GM20000 (cell line): ENCODE results near the gene PRKN.

Experiments
- DNase-seq: peaks from one replicate; pipeline ENCODE4 v3.0.0; 2012; ENCODE audit warnings: low spot score
- TF ChIP-seq, protein P1 (sequence below): IDR thresholded peaks from 2 replicates; pipeline ENCODE4 v1.5.1; 2012; ENCODE audit warnings: mild to moderate bottlenecking, control low read depth; ENCODE audit errors: extremely low read depth, missing control alignments

Gene PRKN

DNA sequence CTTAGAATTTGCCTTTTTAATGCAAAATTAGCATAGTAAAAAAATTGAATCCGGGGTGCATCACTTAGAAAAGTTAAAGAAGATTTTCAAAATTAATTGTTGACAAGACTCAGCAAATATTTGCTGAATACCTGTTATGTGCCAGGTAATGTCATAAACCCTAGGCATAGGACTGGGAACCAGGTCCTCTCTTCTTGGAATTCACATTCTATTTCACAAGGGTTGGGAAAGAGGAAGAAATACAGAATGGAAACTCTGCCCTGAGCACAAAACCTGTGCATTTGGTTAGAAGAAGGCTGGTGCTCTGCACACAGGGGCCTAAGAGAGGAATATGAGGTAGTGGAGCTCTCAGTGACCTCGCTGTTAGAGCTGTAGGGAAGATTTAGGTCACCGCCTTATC is 879.9 kb downstream of the PRKN start:
- TF ChIP-seq, protein P1, sequence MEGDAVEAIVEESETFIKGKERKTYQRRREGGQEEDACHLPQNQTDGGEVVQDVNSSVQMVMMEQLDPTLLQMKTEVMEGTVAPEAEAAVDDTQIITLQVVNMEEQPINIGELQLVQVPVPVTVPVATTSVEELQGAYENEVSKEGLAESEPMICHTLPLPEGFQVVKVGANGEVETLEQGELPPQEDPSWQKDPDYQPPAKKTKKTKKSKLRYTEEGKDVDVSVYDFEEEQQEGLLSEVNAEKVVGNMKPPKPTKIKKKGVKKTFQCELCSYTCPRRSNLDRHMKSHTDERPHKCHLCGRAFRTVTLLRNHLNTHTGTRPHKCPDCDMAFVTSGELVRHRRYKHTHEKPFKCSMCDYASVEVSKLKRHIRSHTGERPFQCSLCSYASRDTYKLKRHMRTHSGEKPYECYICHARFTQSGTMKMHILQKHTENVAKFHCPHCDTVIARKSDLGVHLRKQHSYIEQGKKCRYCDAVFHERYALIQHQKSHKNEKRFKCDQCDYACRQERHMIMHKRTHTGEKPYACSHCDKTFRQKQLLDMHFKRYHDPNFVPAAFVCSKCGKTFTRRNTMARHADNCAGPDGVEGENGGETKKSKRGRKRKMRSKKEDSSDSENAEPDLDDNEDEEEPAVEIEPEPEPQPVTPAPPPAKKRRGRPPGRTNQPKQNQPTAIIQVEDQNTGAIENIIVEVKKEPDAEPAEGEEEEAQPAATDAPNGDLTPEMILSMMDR = no peak
- no peak for DNase-seq

DNA sequence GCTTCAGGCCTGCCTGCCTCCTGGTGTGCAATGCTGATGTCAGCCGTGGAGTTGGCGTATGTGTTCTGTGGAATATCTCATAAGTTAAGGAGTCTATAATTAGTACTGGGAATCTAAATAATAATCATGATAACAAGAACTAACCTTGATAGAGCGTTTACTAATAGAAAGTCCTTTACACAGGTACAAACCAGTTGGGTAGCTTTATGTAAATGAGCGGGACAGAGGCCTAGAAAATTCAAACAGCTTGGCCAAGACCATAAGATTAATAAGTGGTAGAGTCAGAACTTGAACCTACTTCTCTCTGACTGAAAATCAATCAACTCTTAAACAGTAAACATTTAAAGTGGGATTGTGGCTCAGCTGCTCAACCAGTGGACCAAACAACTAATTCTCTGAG is 882.8 kb downstream of the PRKN start:
- TF ChIP-seq, protein P1 = no peak
- no peak for DNase-seq

DNA sequence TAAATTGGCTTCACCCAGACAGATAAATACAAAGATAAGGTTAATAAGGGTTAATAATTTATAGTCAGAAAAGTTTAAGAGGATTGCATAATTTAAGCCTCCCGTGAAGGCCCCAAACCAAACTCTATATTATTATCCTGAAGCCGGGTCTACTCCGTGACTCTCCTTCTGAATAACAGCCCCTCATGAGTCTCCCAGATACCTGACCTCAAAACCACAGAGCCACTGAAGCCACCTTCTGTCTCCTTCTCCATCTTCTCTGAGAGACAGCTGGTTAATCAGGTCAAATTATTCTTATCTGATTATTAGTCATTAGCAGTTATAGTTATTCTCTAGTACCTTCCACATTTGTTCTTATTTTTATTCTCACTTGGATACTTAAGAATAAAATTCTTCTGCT is 884.5 kb downstream of the PRKN start:
- no peak for DNase-seq
- TF ChIP-seq, protein P1 = no peak

DNA sequence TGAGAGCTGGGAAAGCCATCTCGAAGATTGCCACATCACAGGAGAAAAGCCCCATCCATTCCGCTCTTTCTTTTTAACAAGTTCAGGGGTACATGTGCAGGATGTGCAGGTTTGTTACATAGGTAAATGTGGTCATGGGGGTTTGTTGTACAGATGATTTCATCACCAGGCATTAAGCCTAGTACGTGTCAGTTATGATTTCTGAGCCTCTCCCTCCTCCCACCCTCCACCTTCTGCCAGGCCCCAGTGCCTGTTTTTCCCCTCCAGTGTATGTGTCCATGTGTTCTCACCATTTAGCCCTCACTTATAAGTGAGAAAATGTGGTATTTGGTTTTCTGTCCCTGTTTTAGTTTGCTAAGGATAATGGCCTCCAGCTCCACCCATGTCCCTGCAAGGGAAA is 887.2 kb downstream of the PRKN start:
- no peak for DNase-seq
- TF ChIP-seq, protein P1 = no peak

DNA sequence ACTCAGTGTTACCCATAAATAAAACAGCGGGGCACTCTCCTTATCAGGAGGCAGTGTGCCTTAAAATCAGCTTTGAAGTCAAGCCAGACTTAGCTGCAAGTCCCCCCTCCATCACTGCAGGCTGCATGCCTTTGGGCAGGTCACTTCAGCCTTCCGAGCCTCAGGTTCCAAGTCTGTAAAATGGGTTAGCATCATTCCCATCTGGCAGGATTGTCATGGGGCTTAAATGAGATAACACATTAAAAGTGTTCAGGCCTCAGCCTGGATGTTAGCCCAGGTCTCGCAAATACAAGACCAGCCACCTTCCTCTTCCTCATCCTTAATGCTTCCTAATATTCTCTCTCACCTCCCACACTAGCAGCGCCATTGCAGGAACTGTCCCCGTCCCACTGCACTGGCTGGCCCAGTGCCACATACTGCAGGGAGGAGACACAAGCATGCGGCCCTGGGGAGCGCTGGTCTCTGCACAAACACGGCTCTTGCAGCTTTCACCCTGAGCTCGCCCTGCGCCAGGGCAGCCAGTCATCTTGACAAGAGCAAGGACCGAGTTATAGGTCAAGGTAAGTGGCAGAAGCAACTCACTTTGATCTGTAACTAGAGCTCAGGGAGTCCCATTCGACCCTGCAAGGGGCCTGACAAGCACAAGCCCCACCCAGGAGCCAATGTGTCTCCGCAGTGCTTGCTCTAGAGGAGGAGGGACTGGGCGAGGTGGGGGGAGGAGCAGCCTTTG is 889.1 kb downstream of the PRKN start:
- DNase-seq = no peak
- TF ChIP-seq, protein P1 = no peak

DNA sequence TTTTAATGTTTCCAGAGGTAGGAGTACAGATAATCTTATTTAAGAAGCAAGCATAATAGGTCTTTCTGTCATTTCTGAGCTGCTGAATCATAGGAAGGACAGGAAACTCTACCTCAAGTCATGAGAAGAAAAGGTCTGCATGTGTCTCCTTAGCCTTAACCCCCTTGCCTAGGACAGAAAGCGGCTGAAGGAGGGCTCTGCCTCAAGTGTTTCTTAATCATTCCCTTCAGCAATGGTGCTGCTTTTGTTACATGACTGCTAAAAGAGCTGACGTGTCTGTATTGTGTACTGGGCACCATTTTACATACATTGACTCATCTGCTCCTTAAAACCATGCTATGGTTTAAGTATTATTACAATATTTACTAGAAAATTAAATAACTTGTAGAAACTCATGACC is 889.7 kb downstream of the PRKN start:
- TF ChIP-seq, protein P1 = no peak
- no peak for DNase-seq

DNA sequence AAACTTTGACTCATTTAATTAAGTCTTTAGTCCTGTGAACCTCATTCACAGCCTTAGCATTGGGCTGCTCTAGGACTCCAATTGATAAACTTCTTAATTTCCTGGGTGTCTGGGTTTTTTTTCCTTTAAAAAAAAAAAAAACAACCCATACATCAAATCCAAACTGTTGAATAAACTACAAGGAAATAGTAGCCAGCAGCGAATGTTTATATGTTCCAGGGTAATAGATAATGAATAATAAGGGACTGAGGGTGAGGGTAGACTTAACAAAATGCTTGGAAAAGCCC is 890.2 kb downstream of the PRKN start:
- TF ChIP-seq, protein P1 = no peak
- DNase-seq = no peak
